ENCODE results near the gene FAM118B. TPM values are rescaled to one million over a fixed set of nuclear protein-coding genes. Genes with fewer than 3 reads are reported as not detected.

FAM118B gene
- polyA plus RNA-seq, 2 donors, result 2.8 to 7.0 TPM

DNA sequence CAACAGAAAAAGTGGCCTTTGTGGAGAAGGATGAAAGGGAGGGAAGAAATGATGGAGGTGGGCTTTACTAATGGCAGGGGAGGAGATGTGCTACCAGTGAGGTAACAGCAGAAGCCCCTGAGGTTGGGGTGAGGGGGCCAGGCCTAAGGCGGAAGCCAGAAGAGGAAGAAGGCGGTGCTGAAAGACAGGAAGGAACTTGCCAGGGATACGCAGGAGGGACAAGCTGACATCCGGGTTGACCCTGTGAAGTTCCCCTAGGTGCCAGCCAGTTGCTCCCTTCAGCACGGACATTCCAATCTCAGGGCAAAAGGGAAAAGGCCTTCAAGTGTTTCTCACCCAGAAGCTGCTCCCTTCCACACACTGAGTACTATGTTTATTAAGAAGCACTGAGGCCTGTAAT lies 69.0 kb downstream of the FAM118B start:
- WGBS, 2 donors, result 60 to 71% methylated on average over 5 of the region's 5 CpGs
- Histone ChIP-seq H3K36me3 (ENCODE audit: control insufficient read depth in 2 of 2, insufficient read depth in 2 of 2, low read length in 1 of 2) (peaks cover 0 to 11% of the 10 kb centered on the region in 2 donors), H3K9me3 (ENCODE audit: control insufficient read depth in 2 of 2, insufficient read depth in 1 of 2, low read depth in 1 of 2, low read length in 1 of 2) (no peaks in the 10 kb centered on the region), H3K4me1 (ENCODE audit: control insufficient read depth in 2 of 2, insufficient read depth in 2 of 2, low read length in 1 of 2) (peaks cover 3 to 5% of the 10 kb centered on the region in 2 donors), H3K4me3 (ENCODE audit: low read depth in 1 of 2, low read length in 2 of 2) (no peak overlapping the region), H3K27ac (ENCODE audit: low read depth in 2 of 2, low read length in 1 of 2) (no peak overlapping the region), H3K27me3 (ENCODE audit: control insufficient read depth in 1 of 2, insufficient read depth in 2 of 2, low read length in 2 of 2) (no peaks in the 10 kb centered on the region)

DNA sequence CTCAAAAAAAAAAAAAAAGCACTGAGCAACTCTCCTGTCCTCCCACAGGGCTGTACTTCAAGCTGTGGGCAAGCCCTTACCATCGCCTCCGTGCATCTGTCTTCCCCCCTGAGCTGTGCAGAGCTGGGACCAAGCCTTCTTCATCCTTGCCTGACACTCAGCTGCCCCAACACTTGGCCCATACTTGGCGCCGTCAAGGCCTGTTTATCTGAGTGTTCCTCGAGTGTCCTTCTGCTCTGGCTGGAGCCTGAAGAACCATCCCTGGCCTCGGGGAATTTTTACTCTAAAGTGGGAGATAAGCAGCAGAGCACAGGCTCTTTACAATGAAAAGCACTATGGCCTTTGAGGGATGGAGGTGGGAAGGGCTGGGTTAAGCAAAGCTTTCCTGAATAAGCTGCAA lies 69.7 kb downstream of the FAM118B start:
- no peak overlapping the region for H3K4me3 ChIP-seq (ENCODE audit: low read depth in 1 of 2, low read length in 2 of 2)
- no peak overlapping the region for H3K27ac ChIP-seq (ENCODE audit: low read depth in 2 of 2, low read length in 1 of 2)
- H3K4me1 ChIP-seq (ENCODE audit: control insufficient read depth in 2 of 2, insufficient read depth in 2 of 2, low read length in 1 of 2), result peaks cover 3% of the 10 kb centered on the region in 2 donors
- no peaks in the 10 kb centered on the region for H3K27me3 ChIP-seq (ENCODE audit: control insufficient read depth in 1 of 2, insufficient read depth in 2 of 2, low read length in 2 of 2)
- WGBS, 2 donors, result 81 to 86% methylated on average over 6 of the region's 6 CpGs
- no peaks in the 10 kb centered on the region for H3K9me3 ChIP-seq (ENCODE audit: control insufficient read depth in 2 of 2, insufficient read depth in 1 of 2, low read depth in 1 of 2, low read length in 1 of 2)
- H3K36me3 ChIP-seq (ENCODE audit: control insufficient read depth in 2 of 2, insufficient read depth in 2 of 2, low read length in 1 of 2), result peaks cover 0 to 5% of the 10 kb centered on the region in 2 donors

DNA sequence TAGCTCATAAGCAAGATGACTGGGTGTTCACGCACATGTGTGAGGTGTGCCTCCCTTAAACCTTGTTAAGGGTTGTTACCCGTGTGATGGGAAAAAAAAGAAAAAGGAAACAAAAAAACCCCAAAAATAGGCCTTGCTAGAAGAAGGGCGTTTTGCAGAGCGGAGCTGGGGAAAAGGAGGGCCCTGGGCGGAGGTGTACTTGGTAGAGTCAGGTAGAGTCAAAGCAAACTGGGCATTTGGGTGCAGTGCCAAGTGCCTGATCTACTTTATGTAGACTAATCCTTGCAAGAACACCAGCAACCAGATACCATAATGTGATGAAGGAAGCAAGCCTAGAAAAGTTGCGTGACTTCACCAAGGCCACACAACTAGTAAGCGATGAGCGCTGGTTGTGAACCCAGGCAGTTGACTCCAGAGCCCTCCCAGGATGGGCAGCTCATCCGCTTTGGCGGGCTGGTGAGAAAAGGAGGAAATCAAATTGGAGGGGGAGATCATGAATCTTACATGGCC lies 70.1 kb downstream of the FAM118B start:
- Histone ChIP-seq H3K9me3 (ENCODE audit: control insufficient read depth in 2 of 2, insufficient read depth in 1 of 2, low read depth in 1 of 2, low read length in 1 of 2) (no peaks in the 10 kb centered on the region), H3K4me3 (ENCODE audit: low read depth in 1 of 2, low read length in 2 of 2) (no peak overlapping the region), H3K27me3 (ENCODE audit: control insufficient read depth in 1 of 2, insufficient read depth in 2 of 2, low read length in 2 of 2) (no peaks in the 10 kb centered on the region), H3K36me3 (ENCODE audit: control insufficient read depth in 2 of 2, insufficient read depth in 2 of 2, low read length in 1 of 2) (peaks cover 0 to 4% of the 10 kb centered on the region in 2 donors), H3K27ac (ENCODE audit: low read depth in 2 of 2, low read length in 1 of 2) (peak overlapping the region; percentile 36 to 91), H3K4me1 (ENCODE audit: control insufficient read depth in 2 of 2, insufficient read depth in 2 of 2, low read length in 1 of 2) (peaks cover 3% of the 10 kb centered on the region in 2 donors)
- WGBS, 2 donors, result 94% methylated on average over 10 of the region's 10 CpGs

GRCh38 chr11:126282361-126282735 lies 70.8 kb downstream of the FAM118B start:
- peaks cover 3% of the 10 kb centered on the region in 2 donors for H3K4me1 ChIP-seq (ENCODE audit: control insufficient read depth in 2 of 2, insufficient read depth in 2 of 2, low read length in 1 of 2)
- peaks cover 0 to 4% of the 10 kb centered on the region in 2 donors for H3K36me3 ChIP-seq (ENCODE audit: control insufficient read depth in 2 of 2, insufficient read depth in 2 of 2, low read length in 1 of 2)
- peak overlapping the region; percentile 91 to 93 for H3K27ac ChIP-seq (ENCODE audit: low read depth in 2 of 2, low read length in 1 of 2)
- peak overlapping the region; percentile 68 to 84 for H3K4me3 ChIP-seq (ENCODE audit: low read depth in 1 of 2, low read length in 2 of 2)
- H3K27me3 ChIP-seq (ENCODE audit: control insufficient read depth in 1 of 2, insufficient read depth in 2 of 2, low read length in 2 of 2), result no peaks in the 10 kb centered on the region
- WGBS, 2 donors, result 1 to 2% methylated on average over 15 of the region's 15 CpGs
- H3K9me3 ChIP-seq (ENCODE audit: control insufficient read depth in 2 of 2, insufficient read depth in 1 of 2, low read depth in 1 of 2, low read length in 1 of 2), result no peaks in the 10 kb centered on the region

DNA sequence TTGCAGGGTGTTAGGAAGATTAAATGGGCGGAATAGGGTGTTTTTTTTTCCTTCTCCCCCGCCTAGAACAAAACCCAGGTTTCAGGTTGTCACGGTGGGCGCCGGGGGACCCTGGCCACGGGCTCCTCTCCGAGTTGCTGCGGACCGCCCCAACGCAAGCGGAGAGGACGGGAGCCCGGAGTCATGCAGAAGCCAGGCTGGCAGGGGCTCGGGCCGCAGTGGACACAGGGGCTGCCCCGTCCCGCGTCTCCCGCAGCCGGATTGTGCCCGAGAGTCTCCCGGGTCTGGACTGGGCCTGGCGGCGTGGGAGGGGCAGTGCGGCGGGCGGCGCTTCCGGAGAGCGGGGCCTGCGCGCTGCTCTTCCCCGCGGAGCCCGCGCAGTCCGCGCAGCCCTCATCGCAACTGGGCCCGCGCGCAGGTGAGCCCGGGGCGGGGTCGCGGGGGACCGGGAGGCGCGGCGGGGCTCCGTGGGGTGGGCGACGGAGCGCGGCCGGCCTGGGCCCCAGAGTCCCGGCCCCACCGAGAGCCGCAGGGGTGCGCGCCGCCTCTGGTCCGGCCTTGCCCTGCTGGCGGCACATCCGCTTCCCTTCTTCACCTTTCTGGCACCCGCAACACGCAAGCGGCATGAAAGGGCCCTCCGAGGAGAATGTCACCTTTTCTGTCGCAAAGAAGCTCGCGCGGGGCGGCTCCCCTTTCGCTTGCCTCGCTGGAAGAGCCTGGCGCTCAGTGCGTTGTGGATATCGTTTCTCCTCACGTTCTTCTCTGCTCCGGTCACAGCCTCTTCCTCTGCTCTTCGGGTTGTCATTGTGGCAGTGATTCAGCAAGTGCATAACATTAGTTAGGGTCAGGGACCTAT lies 71.4 kb downstream of the FAM118B start, which contains the start of gene TIRAP:
TSS of gene TIRAP (plus strand) at position 358 of the 856 bp plus-strand sequence. CDS start 7,802 bp downstream, outside the sequence.
- peaks cover 3% of the 10 kb centered on the region in 2 donors for H3K4me1 ChIP-seq (ENCODE audit: control insufficient read depth in 2 of 2, insufficient read depth in 2 of 2, low read length in 1 of 2)
- no peaks in the 10 kb centered on the region for H3K36me3 ChIP-seq (ENCODE audit: control insufficient read depth in 2 of 2, insufficient read depth in 2 of 2, low read length in 1 of 2)
- no peaks in the 10 kb centered on the region for H3K9me3 ChIP-seq (ENCODE audit: control insufficient read depth in 2 of 2, insufficient read depth in 1 of 2, low read depth in 1 of 2, low read length in 1 of 2)
- 1% methylated on average over 63 to 82 of the region's 82 CpGs for WGBS, 2 donors
- peak within 1 kb of the TSS; percentile 68 to 84 for H3K4me3 ChIP-seq (ENCODE audit: low read depth in 1 of 2, low read length in 2 of 2)
- H3K27me3 ChIP-seq (ENCODE audit: control insufficient read depth in 1 of 2, insufficient read depth in 2 of 2, low read length in 2 of 2), result no peaks in the 10 kb centered on the region
- H3K27ac ChIP-seq (ENCODE audit: low read depth in 2 of 2, low read length in 1 of 2), result peak within 1 kb of the TSS; percentile 91 to 93

DNA sequence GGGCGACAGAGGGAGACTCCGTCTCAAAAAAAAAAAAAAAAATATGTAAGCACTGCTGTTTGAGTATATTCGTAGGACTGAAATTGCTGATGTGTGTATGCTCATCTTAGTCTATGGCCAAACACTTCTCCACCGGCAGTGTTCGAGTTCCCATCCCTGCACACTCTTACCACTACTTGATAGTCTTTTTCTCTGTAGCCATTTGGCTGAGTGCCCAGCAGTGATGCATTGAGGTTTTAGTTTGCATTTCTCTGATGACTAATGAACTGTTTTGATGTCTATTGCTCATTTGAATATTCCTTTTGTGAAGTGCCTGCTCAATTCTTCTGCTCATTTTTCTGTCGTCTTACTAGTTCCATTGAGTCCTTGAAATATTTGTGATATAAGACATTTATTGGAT lies 73.2 kb downstream of the FAM118B start:
- Histone ChIP-seq H3K4me3 (ENCODE audit: low read depth in 1 of 2, low read length in 2 of 2) (no peak overlapping the region), H3K9me3 (ENCODE audit: control insufficient read depth in 2 of 2, insufficient read depth in 1 of 2, low read depth in 1 of 2, low read length in 1 of 2) (no peaks in the 10 kb centered on the region), H3K36me3 (ENCODE audit: control insufficient read depth in 2 of 2, insufficient read depth in 2 of 2, low read length in 1 of 2) (peaks cover 0 to 2% of the 10 kb centered on the region in 2 donors), H3K27me3 (ENCODE audit: control insufficient read depth in 1 of 2, insufficient read depth in 2 of 2, low read length in 2 of 2) (no peaks in the 10 kb centered on the region), H3K4me1 (ENCODE audit: control insufficient read depth in 2 of 2, insufficient read depth in 2 of 2, low read length in 1 of 2) (peaks cover 3% of the 10 kb centered on the region in 2 donors), H3K27ac (ENCODE audit: low read depth in 2 of 2, low read length in 1 of 2) (no peak overlapping the region)
- WGBS, 2 donors, result 24 to 45% methylated on average over 6 of the region's 6 CpGs

DNA sequence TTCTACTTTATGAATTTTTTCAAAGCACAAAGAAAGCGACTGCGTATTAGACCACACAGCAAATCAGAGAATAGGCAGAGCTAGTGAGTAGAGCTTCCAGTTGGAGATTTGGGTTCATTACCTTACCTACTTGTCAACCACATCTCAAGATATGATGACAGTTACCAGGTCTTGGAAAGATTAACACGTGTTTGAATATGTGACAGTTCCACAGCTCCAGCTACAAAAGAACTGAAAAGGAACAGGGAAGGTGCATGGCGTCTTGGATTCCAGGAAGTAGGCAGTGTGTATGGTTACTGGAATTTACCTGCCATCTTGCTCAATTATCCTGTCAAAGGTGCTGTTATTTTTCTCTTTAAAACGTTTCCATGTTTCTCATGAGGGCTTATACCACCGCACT lies 76.7 kb downstream of the FAM118B start:
- 84 to 86% methylated on average over 6 of the region's 6 CpGs for WGBS, 2 donors
- Histone ChIP-seq H3K27me3 (ENCODE audit: control insufficient read depth in 1 of 2, insufficient read depth in 2 of 2, low read length in 2 of 2) (no peaks in the 10 kb centered on the region), H3K27ac (ENCODE audit: low read depth in 2 of 2, low read length in 1 of 2) (no peak overlapping the region), H3K4me3 (ENCODE audit: low read depth in 1 of 2, low read length in 2 of 2) (no peak overlapping the region), H3K4me1 (ENCODE audit: control insufficient read depth in 2 of 2, insufficient read depth in 2 of 2, low read length in 1 of 2) (peaks cover 0 to 3% of the 10 kb centered on the region in 2 donors), H3K9me3 (ENCODE audit: control insufficient read depth in 2 of 2, insufficient read depth in 1 of 2, low read depth in 1 of 2, low read length in 1 of 2) (no peaks in the 10 kb centered on the region), H3K36me3 (ENCODE audit: control insufficient read depth in 2 of 2, insufficient read depth in 2 of 2, low read length in 1 of 2) (peaks cover 15 to 16% of the 10 kb centered on the region in 2 donors)

DNA sequence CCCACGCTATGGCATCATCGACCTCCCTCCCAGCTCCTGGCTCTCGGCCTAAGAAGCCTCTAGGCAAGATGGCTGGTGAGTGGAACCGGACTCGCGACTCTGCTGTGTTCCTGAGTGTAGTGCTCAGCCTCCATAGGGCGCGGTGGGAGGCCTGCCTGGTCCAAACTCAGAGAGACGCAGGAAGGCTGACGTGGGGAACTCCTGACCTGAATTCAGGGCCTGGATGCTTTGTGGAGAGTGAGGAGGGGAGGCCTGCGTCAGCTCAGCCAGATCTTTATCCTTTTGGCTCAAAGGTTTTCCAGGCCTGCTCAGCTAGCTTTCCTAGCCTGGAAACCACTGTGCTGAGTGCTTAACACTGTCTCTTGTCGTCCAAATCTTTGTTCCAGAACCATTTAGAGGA lies 79.3 kb downstream of the FAM118B start:
- H3K4me3 ChIP-seq (ENCODE audit: low read depth in 1 of 2, low read length in 2 of 2), result no peak overlapping the region
- H3K9me3 ChIP-seq (ENCODE audit: control insufficient read depth in 2 of 2, insufficient read depth in 1 of 2, low read depth in 1 of 2, low read length in 1 of 2), result no peaks in the 10 kb centered on the region
- H3K4me1 ChIP-seq (ENCODE audit: control insufficient read depth in 2 of 2, insufficient read depth in 2 of 2, low read length in 1 of 2), result no peaks in the 10 kb centered on the region
- H3K27ac ChIP-seq (ENCODE audit: low read depth in 2 of 2, low read length in 1 of 2), result no peak overlapping the region
- peaks cover 19 to 20% of the 10 kb centered on the region in 2 donors for H3K36me3 ChIP-seq (ENCODE audit: control insufficient read depth in 2 of 2, insufficient read depth in 2 of 2, low read length in 1 of 2)
- no peaks in the 10 kb centered on the region for H3K27me3 ChIP-seq (ENCODE audit: control insufficient read depth in 1 of 2, insufficient read depth in 2 of 2, low read length in 2 of 2)
- WGBS, 2 donors, result 83 to 84% methylated on average over 12 of the region's 12 CpGs

DNA sequence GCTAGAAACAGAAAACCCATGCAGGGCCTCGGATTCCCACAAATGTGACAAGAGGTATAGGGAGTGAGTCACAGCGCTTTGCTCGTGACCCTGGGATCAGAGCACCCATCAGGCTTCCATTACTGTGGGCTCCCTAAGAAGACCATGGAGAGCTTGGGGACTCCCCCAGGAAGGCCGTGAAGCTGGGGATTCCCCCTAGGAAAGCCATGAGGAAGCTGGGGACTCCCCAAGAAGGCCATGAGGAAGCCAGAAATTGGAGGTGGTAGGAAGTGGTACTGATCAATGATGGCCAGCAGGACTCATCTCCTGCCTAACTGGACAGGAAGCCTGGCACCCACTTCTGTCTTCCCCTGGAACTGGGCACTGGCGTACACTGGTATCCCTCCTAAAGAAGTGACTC lies 82.1 kb downstream of the FAM118B start:
- no peak overlapping the region for H3K4me3 ChIP-seq (ENCODE audit: low read depth in 1 of 2, low read length in 2 of 2)
- no peaks in the 10 kb centered on the region for H3K9me3 ChIP-seq (ENCODE audit: control insufficient read depth in 2 of 2, insufficient read depth in 1 of 2, low read depth in 1 of 2, low read length in 1 of 2)
- no peaks in the 10 kb centered on the region for H3K27me3 ChIP-seq (ENCODE audit: control insufficient read depth in 1 of 2, insufficient read depth in 2 of 2, low read length in 2 of 2)
- no peak overlapping the region for H3K27ac ChIP-seq (ENCODE audit: low read depth in 2 of 2, low read length in 1 of 2)
- H3K4me1 ChIP-seq (ENCODE audit: control insufficient read depth in 2 of 2, insufficient read depth in 2 of 2, low read length in 1 of 2), result no peaks in the 10 kb centered on the region
- WGBS, 2 donors, result 80 to 81% methylated on average over 5 of the region's 5 CpGs
- H3K36me3 ChIP-seq (ENCODE audit: control insufficient read depth in 2 of 2, insufficient read depth in 2 of 2, low read length in 1 of 2), result peaks cover 19 to 20% of the 10 kb centered on the region in 2 donors

Measured in esophagus (tissue), 2 donors.